GM18526 (cell line): ENCODE results near the gene TOPAZ1.

Source experiments
- POLR2A ChIP-seq: IDR thresholded peaks from 3 replicates; pipeline ENCODE4 v1.6.1; 2011; ENCODE audit not compliant: insufficient read length; ENCODE audit errors: extremely low read depth

The TOPAZ1 gene

GRCh38 chr3:44235604-44236484, 5.8 kb upstream of the TOPAZ1 start:
- TF ChIP-seq POLR2A = no peak

- TF ChIP-seq POLR2A = no peak
Measured at GRCh38 chr3:44236485-44236908, 5.2 kb upstream of the TOPAZ1 start.

GRCh38 chr3:44237161-44237560, 4.5 kb upstream of the TOPAZ1 start:
- no peak for TF ChIP-seq POLR2A

GRCh38 chr3:44237665-44238064, 4.0 kb upstream of the TOPAZ1 start:
- TF ChIP-seq POLR2A = no peak

- TF ChIP-seq POLR2A = no peak
Measured at GRCh38 chr3:44238889-44239288, 2.8 kb upstream of the TOPAZ1 start.

GRCh38 chr3:44240061-44240460, 1.6 kb upstream of the TOPAZ1 start:
- TF ChIP-seq POLR2A = no peak

GRCh38 chr3:44242721-44243120, 1.0 kb downstream of the TOPAZ1 start:
- no peak for TF ChIP-seq POLR2A

GRCh38 chr3:44248152-44248551, 6.5 kb downstream of the TOPAZ1 start:
- TF ChIP-seq POLR2A = no peak

GRCh38 chr3:44252332-44252959, 10.8 kb downstream of the TOPAZ1 start:
- no peak for TF ChIP-seq POLR2A

- TF ChIP-seq POLR2A = no peak
Measured at GRCh38 chr3:44259404-44259803, 17.7 kb downstream of the TOPAZ1 start.

GRCh38 chr3:44264146-44264545, 22.5 kb downstream of the TOPAZ1 start:
- TF ChIP-seq POLR2A = no peak

- no peak for TF ChIP-seq POLR2A
Measured at GRCh38 chr3:44265815-44266214, 24.1 kb downstream of the TOPAZ1 start.

GRCh38 chr3:44272191-44272590, 30.5 kb downstream of the TOPAZ1 start:
- no peak for TF ChIP-seq POLR2A

GRCh38 chr3:44277925-44278324, 36.2 kb downstream of the TOPAZ1 start:
- no peak for TF ChIP-seq POLR2A

GRCh38 chr3:44280077-44280476, 38.4 kb downstream of the TOPAZ1 start:
- no peak for TF ChIP-seq POLR2A

- no peak for TF ChIP-seq POLR2A
Measured at GRCh38 chr3:44280631-44281030, 38.9 kb downstream of the TOPAZ1 start.
